DMS114 treated with DMSO at 0.1 percent for 48 hours (cell line): ENCODE results near the gene PRR33.

Experiments used
- DNase-seq: peaks from one replicate; lab custom pipeline; 2025; ENCODE audit not compliant: unreplicated experiment; lab: John Stamatoyannopoulos, UW

Gene PRR33

GRCh38 chr11:1852877-1853276 lies 38.8 kb downstream of the PRR33 start, which contains the start of gene LSP1:
TSS of gene LSP1 (plus strand) at chr11:1853084. CDS start at chr11:1853145, 61 bp downstream.
- no peak for DNase-seq

- no peak for DNase-seq
Measured at GRCh38 chr11:1852271-1852876, 39.3 kb downstream of the PRR33 start.

GRCh38 chr11:1851468-1852180 lies 40.1 kb downstream of the PRR33 start:
- no peak for DNase-seq

GRCh38 chr11:1848640-1849430 lies 42.9 kb downstream of the PRR33 start:
- no peak for DNase-seq

- DNase-seq = no peak
Measured at GRCh38 chr11:1847926-1848639, 43.6 kb downstream of the PRR33 start.

- no peak for DNase-seq
Measured at GRCh38 chr11:1847006-1847735, 44.5 kb downstream of the PRR33 start.

- no peak for DNase-seq
Measured at GRCh38 chr11:1846453-1846932, 45.2 kb downstream of the PRR33 start.

- DNase-seq = no peak
Measured at GRCh38 chr11:1845561-1846452, 45.9 kb downstream of the PRR33 start.

- DNase-seq = no peak
Measured at GRCh38 chr11:1845095-1845429, 46.6 kb downstream of the PRR33 start.

- no peak for DNase-seq
Measured at GRCh38 chr11:1844221-1845094, 47.2 kb downstream of the PRR33 start.

GRCh38 chr11:1843796-1844195 lies 47.9 kb downstream of the PRR33 start:
- DNase-seq = no peak

GRCh38 chr11:1843098-1843473 lies 48.6 kb downstream of the PRR33 start:
- no peak for DNase-seq

GRCh38 chr11:1842149-1843097 lies 49.3 kb downstream of the PRR33 start:
- DNase-seq = no peak

- DNase-seq = no peak
Measured at GRCh38 chr11:1841511-1842148, 50.1 kb downstream of the PRR33 start.

GRCh38 chr11:1840780-1841480 lies 50.8 kb downstream of the PRR33 start:
- no peak for DNase-seq
